ENCODE results near the gene PRCC.

PRCC gene

DNA sequence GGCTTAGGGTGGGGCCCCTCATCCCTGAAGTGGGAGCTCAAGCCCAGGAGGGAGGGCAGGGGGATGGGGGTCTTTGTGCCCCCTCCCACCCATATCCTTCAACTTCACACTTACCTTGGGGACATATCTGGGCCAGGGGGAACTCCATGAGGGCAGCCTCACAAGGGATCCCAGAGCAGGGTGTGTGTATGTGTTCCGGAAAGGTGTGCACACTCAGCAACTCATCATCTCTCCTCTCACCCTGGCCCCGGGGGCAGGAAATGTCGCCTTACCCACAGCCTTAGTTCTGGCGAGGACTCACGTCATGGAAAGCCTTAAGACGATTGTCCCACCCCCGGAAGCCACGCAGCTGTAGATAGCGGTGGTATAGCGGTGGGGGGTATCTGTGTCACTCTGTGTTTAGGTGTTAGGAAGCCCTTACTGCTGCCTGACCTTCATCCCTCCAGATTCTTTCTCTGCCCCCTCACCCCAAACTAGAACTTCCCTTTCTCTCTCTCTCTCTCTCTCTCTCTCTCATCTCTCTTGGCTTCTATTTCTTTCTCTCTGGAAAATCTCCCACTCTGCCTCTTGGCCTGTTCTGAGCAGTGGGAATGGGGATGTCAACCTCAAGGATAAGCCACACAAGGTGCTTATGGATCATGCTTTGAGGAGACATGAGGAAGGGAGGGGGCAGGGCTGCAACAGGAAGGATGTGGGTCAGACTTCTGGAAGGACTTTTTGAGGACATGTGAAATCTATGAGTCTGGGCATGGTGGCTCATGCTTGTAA is 49.4 kb downstream of the PRCC start, which contains the start of gene SH2D2A:
Gene SH2D2A, minus strand, starts transcription at position 288 of the 768 bp plus-strand sequence. Its CDS starts 140 bp downstream, at position 148.
- peak; percentile 64 to 86 (median 79) for DNase-seq

GRCh38 chr1:156821801-156822200 is 54.5 kb downstream of the PRCC start:
- no peak for DNase-seq

GRCh38 chr1:156822680-156823079 is 55.3 kb downstream of the PRCC start:
- DNase-seq = no peak

DNA sequence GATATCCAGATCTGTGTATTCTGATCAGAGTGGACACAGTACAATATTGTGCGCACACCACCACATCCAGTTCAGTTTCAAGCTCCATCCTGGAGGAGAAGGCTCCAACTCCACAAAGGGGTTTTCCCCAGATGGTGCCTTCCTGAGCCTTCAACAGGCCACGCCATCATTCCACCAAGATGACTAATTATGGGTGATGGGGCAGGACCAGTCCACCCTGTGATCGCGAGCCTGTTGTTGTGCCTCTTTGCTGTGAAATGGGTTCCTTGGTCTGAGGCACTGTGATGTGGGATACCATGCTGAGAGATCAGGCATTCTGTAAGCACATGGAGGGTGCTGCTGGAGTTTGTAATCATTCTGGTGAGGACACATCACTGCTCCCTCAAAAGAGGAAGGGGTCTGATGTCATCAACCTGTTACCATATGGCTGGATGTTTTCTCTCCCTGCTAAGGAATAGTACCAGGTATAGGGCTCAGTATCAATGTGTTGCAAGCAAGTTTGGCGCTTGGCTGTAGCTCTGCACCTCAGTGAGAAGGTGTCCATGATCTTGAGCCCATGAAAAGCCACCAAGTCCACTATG is 56.0 kb downstream of the PRCC start:
- no peak for DNase-seq

DNA sequence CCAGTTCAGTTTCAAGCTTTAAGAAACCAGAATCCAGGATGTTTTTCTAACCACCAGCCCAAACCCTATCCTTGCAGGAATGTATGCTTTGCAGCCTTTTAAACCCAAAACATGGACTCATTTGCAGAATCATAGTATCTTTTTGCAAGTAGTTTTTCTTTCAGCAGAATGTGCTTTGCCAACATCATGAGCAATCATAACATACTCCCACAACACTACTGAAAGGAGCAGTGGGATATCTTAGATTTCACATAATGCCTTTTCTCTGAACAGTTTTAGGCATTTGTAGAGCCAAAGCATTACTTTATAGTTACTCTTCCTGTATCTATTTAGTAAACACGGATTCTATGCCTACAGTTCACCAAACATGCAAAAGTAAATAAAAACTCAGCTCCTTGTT is 59.3 kb downstream of the PRCC start:
- no peak for DNase-seq

GRCh38 chr1:156828400-156829124 is 61.2 kb downstream of the PRCC start:
- DNase-seq = no peak

DNA sequence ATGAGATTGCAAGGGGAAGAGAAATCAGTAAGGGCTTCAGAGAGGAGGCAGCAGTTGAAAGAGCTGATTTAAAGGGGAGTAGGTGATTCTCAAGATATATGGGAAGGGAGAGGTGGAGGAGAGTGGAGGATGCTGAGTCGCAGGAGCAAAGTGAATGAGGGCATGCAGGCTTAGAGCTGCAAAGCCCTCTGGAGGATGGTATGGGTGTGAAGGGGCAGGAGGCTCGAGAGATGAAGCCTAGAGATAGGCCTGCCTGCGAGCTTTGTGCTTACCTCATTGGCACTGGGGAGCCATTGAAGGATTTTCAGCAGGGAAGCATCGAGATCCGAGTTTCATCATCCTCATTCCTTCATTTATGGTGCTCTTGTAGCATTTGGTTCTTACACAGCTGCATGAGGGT is 65.1 kb downstream of the PRCC start:
- DNase-seq = no peak

DNA sequence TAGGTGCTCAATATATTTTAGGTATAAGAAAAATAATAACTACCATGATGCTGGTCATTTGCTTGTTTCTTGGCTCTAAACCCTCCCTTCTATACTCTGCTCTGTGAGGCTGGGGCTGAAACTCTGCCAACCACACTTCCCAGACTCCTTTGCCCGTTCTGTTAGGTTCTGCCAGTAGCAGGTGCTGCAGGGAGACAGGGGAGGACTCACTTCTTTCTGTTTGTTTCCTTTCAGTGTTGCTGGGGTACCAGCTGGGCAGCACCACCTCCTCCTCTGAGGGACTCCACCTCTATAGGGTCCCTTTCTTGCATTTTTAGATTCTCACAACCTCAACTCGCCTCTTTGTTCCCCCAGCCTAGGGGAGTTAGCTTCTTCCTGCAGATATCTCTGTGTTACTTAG is 66.3 kb downstream of the PRCC start:
- DNase-seq = no peak

- no peak for DNase-seq
Observed at GRCh38 chr1:156834322-156834721, 67.0 kb downstream of the PRCC start.

DNA sequence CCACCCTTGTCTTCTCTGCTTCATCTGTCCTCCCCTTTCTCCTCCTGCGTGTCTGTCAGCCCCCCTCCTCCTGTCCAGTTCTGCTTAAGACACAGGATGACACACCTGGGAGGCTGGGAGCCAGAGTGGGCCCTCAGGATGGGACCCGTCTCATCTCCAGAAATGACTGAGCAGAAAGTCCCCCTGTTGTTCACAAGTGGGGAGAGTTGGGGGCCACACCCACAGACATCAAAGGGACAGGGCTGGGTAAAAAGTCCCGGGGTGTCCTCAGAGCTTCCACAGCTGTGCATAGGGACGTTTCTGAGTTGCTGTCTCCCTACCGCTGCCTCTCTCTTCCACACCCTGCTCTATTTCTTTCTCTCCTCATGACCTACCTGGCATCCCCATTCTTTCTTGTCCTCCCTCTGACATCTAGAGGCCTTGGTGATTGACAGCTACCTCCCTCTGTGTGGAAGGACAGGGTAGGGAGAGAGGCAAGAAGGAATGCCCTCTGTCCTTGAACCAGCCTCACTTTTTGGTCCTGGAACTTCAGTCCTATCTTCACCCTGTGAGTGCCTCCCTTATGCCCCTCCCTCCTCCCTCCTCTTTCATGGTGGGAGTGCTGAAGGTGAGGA is 68.8 kb downstream of the PRCC start:
- no peak for DNase-seq

GRCh38 chr1:156836892-156837291 is 69.6 kb downstream of the PRCC start:
- no peak for DNase-seq

GRCh38 chr1:156838972-156839371 is 71.6 kb downstream of the PRCC start:
- peak in 2 of 4 experiments; percentile 9 to 28 for DNase-seq

GRCh38 chr1:156839426-156840109 is 72.2 kb downstream of the PRCC start:
- no peak for DNase-seq

DNA sequence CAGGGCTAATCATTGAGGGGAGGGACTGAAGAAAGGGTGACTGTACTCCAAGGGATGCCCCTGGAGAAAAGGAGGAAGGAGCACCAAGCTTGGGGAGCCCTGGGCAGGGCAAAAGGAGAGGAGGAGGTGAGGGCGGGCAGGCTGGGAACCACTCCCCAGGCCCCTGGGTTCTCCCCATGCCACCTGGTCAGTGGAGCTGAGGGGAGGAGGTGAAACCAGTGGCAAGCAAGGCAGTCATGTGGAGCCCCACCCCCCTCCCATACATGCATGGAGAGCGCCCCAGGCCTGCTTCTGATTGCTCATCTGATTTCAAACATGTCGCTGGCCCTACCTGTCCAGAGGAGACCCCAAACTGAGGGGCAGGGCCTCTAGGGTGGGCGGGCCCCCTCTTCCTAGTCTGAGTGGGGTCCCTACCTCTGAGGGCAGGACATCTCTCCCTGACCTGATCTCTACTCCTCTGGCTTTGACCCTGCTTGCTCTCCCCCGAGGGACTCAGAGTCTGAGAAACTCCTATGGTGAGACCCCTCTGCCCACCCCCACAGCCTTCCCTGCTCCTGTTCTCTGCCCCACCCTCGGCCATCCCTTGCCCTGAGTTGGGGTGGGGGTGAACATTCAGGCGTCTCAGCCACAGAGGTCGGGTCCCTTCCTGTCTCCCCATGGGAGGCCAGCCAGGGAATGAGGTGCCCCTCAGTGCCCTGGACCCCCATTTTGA is 73.0 kb downstream of the PRCC start:
- DNase-seq = no peak

DNA sequence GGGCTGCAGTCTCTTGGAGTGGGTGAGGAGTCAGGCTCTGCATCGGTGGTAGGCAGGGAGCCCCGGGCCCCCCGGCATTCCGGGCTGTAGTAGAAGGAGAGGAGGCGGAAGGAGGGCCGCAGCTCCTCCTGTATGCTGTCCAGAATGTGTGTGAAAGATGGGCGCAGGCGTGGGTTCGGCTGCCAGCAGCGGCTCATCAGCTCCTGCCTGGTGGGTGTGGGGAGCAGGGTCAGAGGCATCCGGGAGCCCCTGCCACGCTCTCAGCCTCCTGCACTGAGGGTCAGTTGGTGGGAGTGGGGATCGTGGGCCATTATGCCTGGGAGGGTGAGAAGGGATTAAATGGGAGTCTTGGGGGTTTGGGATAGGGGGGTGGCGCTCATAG is 73.6 kb downstream of the PRCC start:
- DNase-seq = no peak

DNA sequence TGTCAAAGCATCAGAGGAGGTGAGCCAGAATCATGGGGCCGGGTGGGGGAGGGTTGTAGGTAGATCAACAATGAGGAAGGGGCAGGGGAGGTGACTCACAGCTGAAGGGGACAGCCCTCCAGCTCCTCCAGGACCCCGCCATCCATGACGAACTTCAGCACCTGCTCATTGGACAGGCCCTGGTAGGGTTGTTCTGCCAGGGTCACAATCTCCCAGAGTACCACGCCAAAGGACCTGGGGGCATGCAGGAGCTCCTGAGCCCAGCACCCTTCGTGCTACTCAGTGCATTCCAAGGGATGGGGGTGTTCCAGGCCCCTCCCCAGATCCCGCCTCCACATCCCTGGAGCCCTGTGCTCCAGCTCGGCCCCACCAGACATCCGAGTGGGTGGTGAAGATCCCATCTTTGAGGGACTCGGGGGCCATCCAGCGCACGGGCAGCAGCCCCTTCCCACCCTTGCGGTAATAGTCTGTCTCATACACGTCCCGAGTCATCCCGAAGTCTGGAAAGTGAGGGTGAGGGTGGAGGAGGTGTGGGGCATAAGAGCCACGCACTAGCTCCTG is 74.0 kb downstream of the PRCC start:
- no peak for DNase-seq

GRCh38 chr1:156842618-156843300 is 75.4 kb downstream of the PRCC start:
- no peak for DNase-seq

GRCh38 chr1:156844102-156844501 is 76.8 kb downstream of the PRCC start:
- DNase-seq = no peak

DNA sequence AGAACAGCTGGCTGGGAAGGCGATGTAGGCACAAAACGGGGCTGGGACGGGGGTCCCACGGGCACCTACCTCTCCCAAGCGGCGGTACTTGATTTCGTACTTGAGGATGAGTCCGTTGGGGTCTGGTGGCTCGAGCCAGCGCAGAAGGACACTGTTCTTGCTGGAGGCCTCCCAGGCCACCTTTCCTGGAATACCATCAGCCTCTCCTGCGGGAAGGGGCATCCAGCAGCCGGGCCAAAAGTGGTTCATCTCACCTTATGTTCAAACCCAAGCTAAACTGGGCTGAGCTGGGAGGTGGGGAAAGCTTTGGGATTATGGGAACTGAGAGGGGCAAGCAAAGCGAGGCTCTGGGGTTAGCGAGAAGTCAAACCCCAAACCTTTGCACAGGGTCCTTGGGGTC is 77.3 kb downstream of the PRCC start:
- DNase-seq = no peak

DNA sequence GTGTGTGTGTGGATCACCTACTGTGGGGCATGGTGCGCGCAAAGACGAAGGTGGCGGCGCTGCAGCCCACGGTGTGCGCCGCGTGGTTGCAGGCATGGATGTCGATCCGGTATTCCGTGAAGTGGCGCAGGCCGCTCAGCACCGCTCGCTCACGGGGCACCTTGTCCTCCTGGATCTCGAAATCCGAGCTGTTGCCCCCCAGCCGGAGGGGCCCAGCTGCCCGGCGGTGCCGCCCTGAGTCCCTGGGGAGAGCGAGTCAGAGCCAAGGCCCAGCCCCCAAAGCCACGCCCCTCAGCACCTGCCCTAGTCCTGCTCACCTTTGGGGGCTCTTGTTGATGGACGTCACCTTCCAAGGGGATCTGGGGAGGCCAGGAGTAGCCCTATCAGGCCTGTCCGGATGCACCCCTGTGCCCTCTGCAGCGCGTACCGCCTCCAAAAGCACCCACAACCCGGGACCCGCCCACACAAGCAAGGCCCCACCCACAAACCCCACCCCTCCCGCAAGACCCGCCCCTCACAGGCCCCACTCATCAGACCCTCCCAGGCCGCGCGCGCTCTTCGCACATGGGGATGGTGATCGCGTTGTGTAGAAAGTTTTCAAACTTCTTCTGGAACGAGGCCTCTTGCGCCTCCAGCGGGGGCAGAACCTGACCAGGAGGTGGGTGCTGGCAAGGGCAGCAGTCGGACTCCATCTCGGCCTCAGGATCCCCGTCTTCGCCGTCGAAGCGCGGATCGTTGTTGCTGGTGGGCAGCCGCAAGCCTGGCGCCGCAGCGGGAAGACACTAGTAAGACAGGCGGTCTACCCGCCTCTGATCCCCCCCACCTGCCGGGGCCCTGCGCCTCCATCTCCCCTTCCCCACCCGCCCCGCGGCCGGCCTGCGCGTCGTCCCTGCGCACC is 78.0 kb downstream of the PRCC start:
- DNase-seq = peak in 1 of 4 experiments; percentile 42

Data from activated naive CD4-positive, alpha-beta T cell (primary cell).